Epithelial cell of proximal tubule (primary cell): ENCODE measurements around the gene HPS1. TPM values are rescaled to one million over a fixed set of nuclear protein-coding genes. Genes with fewer than 3 reads are reported as not detected.
"Not testable (repeated sequence)": the region's sequence is repeated elsewhere in the genome, so short reads cannot be mapped to it uniquely, and the experiment has no call there.

Experiments used
- DNase-seq: peaks from one replicate; pipeline ENCODE4 v3.0.0-alpha.2; 2011; ENCODE audit warnings: low read depth
- H3K4me3 ChIP-seq: 2 replicates; pipeline ENCODE4 v1.5.1; 2011; ENCODE audit warnings: low read depth, mild to moderate bottlenecking, low read length
- CTCF ChIP-seq: conservative IDR thresholded peaks from 2 replicates; pipeline ENCODE4 v1.5.1; 2012; ENCODE audit warnings: low read depth, mild to moderate bottlenecking, low read length
- total RNA-seq: library from RNA; depleted of rRNA; stranded (reverse); fragments of >200 nt; gene quantifications from 2 replicates; pipeline ENCODE4 v1.2.3, GENCODE V29; 2015

HPS1 gene
- total RNA-seq, 1 donor from 2014 or later, result 29.2 TPM

- DNase-seq, result no peak
- no peak for TF ChIP-seq CTCF
Measured at GRCh38 chr10:98390406-98390805, 56.3 kb downstream of the HPS1 start.

GRCh38 chr10:98389398-98389797 lies 57.3 kb downstream of the HPS1 start:
- TF ChIP-seq CTCF, result no peak
- no peak for DNase-seq
- no peak overlapping the region for H3K4me3 ChIP-seq

More at GRCh38 chr10:98390406-98390805, 56.3 kb downstream of the HPS1 start:
- H3K4me3 ChIP-seq, result no peak overlapping the region

- no peak for TF ChIP-seq CTCF
- no peak for DNase-seq
- H3K4me3 ChIP-seq, result no peak overlapping the region
Measured at GRCh38 chr10:98388101-98388655, 58.6 kb downstream of the HPS1 start.

GRCh38 chr10:98384531-98385133 lies 62.1 kb downstream of the HPS1 start:
- no peak for DNase-seq
- no peak for TF ChIP-seq CTCF
- H3K4me3 ChIP-seq, result no peak overlapping the region

- H3K4me3 ChIP-seq, result no peak overlapping the region
- DNase-seq, result no peak
- TF ChIP-seq CTCF, result no peak
Measured at GRCh38 chr10:98383869-98384268, 62.9 kb downstream of the HPS1 start.

GRCh38 chr10:98383134-98383667 lies 63.5 kb downstream of the HPS1 start:
- peak; percentile 33 for DNase-seq
- not testable (repeated sequence) for H3K4me3 ChIP-seq

- TF ChIP-seq CTCF, result no peak
- H3K4me3 ChIP-seq, result no peak overlapping the region
- no peak for DNase-seq
Measured at GRCh38 chr10:98382691-98383101, 64.0 kb downstream of the HPS1 start.
